IMR-90 (cell line): Measurements from ENCODE around the gene ANKLE2. TPM values are rescaled to one million over a fixed set of nuclear protein-coding genes. Genes with fewer than 3 reads are reported as not detected.

Experiments
- ATAC-seq: fragments of 200-7000 bp; cut with Tn5 transposase; 2 replicates; pipeline ENCODE4 v1.9.1; 2020; ENCODE audit warnings: low read depth, mild to moderate bottlenecking, moderate library complexity
- BruUV-seq: library from RNA; stranded (reverse); fragments of 400-500 nt; replicated peaks from 2 replicates; lab custom pipeline; 2021; lab: Mats Ljungman, UMichigan
- CTCF ChIA-PET: fragments of 300-600 bp; formaldehyde crosslinking; extraction: SDS; loops from one replicate; lab custom pipeline; 2021; ENCODE audit warnings: antibody characterized with exemption; lab: Yijun Ruan, JAX
- POLR2A ChIA-PET: fragments of 300-600 bp; sonication (Branson Sonifier 250); formaldehyde crosslinking; loops from one replicate; lab custom pipeline; 2022; ENCODE audit warnings: antibody characterized with exemption; ENCODE audit not compliant: unreplicated experiment; lab: Charles Lee
- DNase-seq: peaks from one replicate; pipeline ENCODE4 v3.0.0; 2013
- H2AFZ ChIP-seq: replicated peaks from 2 replicates; pipeline ENCODE3; 2013; ENCODE audit warnings: low read length, mild to moderate bottlenecking; ENCODE audit not compliant: poor library complexity
- H2AK5ac ChIP-seq: 2 replicates; pipeline ENCODE4 v1.6.1; 2013; ENCODE audit warnings: low read depth, low read length, inconsistent platforms
- H2AK9ac ChIP-seq: replicated peaks from 2 replicates; pipeline ENCODE3; 2013; ENCODE audit warnings: mild to moderate bottlenecking, low read depth, low read length, moderate library complexity; ENCODE audit not compliant: poor library complexity
- H2BK120ac ChIP-seq: 2 replicates; pipeline ENCODE4 v1.6.1; 2013; ENCODE audit warnings: low read depth, low read length, inconsistent platforms
- H2BK15ac ChIP-seq: 3 replicates; pipeline ENCODE4 v1.6.1; 2013; ENCODE audit warnings: low read depth, low read length, inconsistent platforms
- H2BK20ac ChIP-seq: 2 replicates; pipeline ENCODE4 v1.6.1; 2013; ENCODE audit warnings: low read depth, mild to moderate bottlenecking, inconsistent platforms, low read length, moderate library complexity
- H2BK5ac ChIP-seq: 2 replicates; pipeline ENCODE4 v1.6.1; 2013; ENCODE audit warnings: mild to moderate bottlenecking, low read depth, low read length, inconsistent platforms; ENCODE audit not compliant: poor library complexity, severe bottlenecking
- H3K14ac ChIP-seq: replicated peaks from 2 replicates; pipeline ENCODE4 v1.6.1; 2013; ENCODE audit warnings: low read depth, low read length, inconsistent platforms
- H3K18ac ChIP-seq: 2 replicates; pipeline ENCODE4 v1.6.1; 2013; ENCODE audit warnings: low read depth, low read length, control low read depth
- H3K23ac ChIP-seq: 2 replicates; pipeline ENCODE4 v1.6.1; 2013; ENCODE audit warnings: low read depth, low read length, inconsistent platforms
- H3K27ac ChIP-seq: 2 replicates; pipeline ENCODE4 v1.5.1; 2013; ENCODE audit warnings: mild to moderate bottlenecking, control low read depth, low read length; ENCODE audit not compliant: insufficient read depth
- H3K27me3 ChIP-seq: 2 replicates; pipeline ENCODE4 v1.6.1; 2013; ENCODE audit warnings: low read length; ENCODE audit not compliant: control insufficient read depth, insufficient read depth
- H3K36me3 ChIP-seq: 2 replicates; pipeline ENCODE4 v1.6.1; 2013; ENCODE audit warnings: low read length, mixed read lengths; ENCODE audit not compliant: control insufficient read depth, insufficient read depth
- H3K4ac ChIP-seq: 2 replicates; pipeline ENCODE4 v1.6.1; 2013; ENCODE audit warnings: low read depth, low read length, inconsistent platforms
- H3K4me1 ChIP-seq: 2 replicates; pipeline ENCODE4 v1.6.1; 2013; ENCODE audit warnings: low read length, mixed read lengths; ENCODE audit not compliant: control insufficient read depth, insufficient read depth
- H3K4me2 ChIP-seq: 2 replicates; pipeline ENCODE4 v1.6.1; 2013; ENCODE audit warnings: low read depth, mild to moderate bottlenecking, control low read depth, low read length, moderate library complexity
- H3K4me3 ChIP-seq: 2 replicates; pipeline ENCODE4 v1.5.1; 2013; ENCODE audit warnings: low read depth, mild to moderate bottlenecking, control low read depth, low read length, moderate library complexity; ENCODE audit not compliant: insufficient read depth
- H3K56ac ChIP-seq: 2 replicates; pipeline ENCODE4 v1.6.1; 2013; ENCODE audit warnings: low read length, inconsistent platforms; ENCODE audit not compliant: insufficient read depth; ENCODE audit errors: extremely low read depth
- H3K79me1 ChIP-seq, 2 experiments: 2 replicates each; pipeline ENCODE4 v1.6.1; 2013; ENCODE audit warnings: low read length in 2 of 2, inconsistent platforms in 1 of 2, low read depth in 1 of 2
- H3K9ac ChIP-seq: 2 replicates; pipeline ENCODE4 v1.6.1; 2013; ENCODE audit warnings: low read depth, low read length, control low read depth
- H3K9me1 ChIP-seq: 2 replicates; pipeline ENCODE4 v1.6.1; 2013; ENCODE audit warnings: low read length, inconsistent platforms; ENCODE audit not compliant: insufficient read depth
- H3K9me3 ChIP-seq: 2 replicates; pipeline ENCODE4 v1.6.1; 2013; ENCODE audit warnings: low read length; ENCODE audit not compliant: control insufficient read depth, insufficient read depth
- H4K20me1 ChIP-seq: 2 replicates; pipeline ENCODE4 v1.6.1; 2013; ENCODE audit warnings: low read length, inconsistent platforms; ENCODE audit not compliant: insufficient read depth
- H4K5ac ChIP-seq: 2 replicates; pipeline ENCODE4 v1.6.1; 2013; ENCODE audit warnings: mild to moderate bottlenecking, low read depth, low read length, control low read depth
- H4K8ac ChIP-seq, 2 experiments: 2 replicates each; pipeline ENCODE4 v1.6.1; 2013; ENCODE audit warnings: low read depth in 2 of 2, low read length in 2 of 2, control low read depth in 1 of 2, inconsistent platforms in 1 of 2
- H4K91ac ChIP-seq: 2 replicates; pipeline ENCODE4 v1.6.1; 2013; ENCODE audit warnings: low read depth, low read length, inconsistent platforms; ENCODE audit not compliant: insufficient read depth
- CEBPB ChIP-seq: IDR thresholded peaks from 2 replicates; pipeline ENCODE4 v1.6.1; 2012; ENCODE audit warnings: low read depth, low read length, improper control_type of control experiment
- CHD1 ChIP-seq: IDR thresholded peaks from 2 replicates; pipeline ENCODE4 v1.6.1; 2012; ENCODE audit warnings: low read depth, low read length, improper control_type of control experiment
- FOS ChIP-seq: fragments of 150-350 bp; IDR thresholded peaks from 2 replicates; pipeline ENCODE4 v1.6.1; 2016; ENCODE audit warnings: low read depth, low read length
- MAZ ChIP-seq: IDR thresholded peaks from 2 replicates; pipeline ENCODE4 v1.6.1; 2012; ENCODE audit warnings: low read depth, mild to moderate bottlenecking, low read length, improper control_type of control experiment, moderate library complexity, borderline replicate concordance
- NFE2L2 ChIP-seq: fragments of 150-350 bp; IDR thresholded peaks from 2 replicates; pipeline ENCODE4 v1.6.1; 2016; ENCODE audit warnings: low read depth, mild to moderate bottlenecking, low read length
- RFX5 ChIP-seq: IDR thresholded peaks from 2 replicates; pipeline ENCODE4 v1.8.0; 2012; ENCODE audit warnings: low read depth, mild to moderate bottlenecking, low read length, moderate library complexity
- SMC3 ChIP-seq: fragments of 150-350 bp; IDR thresholded peaks from 2 replicates; pipeline ENCODE4 v1.6.1; 2016; ENCODE audit warnings: low read depth, mild to moderate bottlenecking, antibody characterized with exemption, low read length, moderate library complexity
- WGBS, 2 experiments: methylation state at CpG; one replicate each; pipeline versions ENCODE4 v1.1.5 to v1.1.7; 2013; ENCODE audit warnings: missing lambda C conversion rate in 2 of 2; ENCODE audit not compliant: insufficient read length in 1 of 2; ENCODE audit errors: extremely low coverage in 2 of 2; 5-methylcytosine and 5-hydroxymethylcytosine counted together
- dilution Hi-C: fragments of 300-500 bp; cut with HindIII; formaldehyde crosslinking; loops from one replicate; pipeline ENCODE4 v1.14.3; 2018; ENCODE audit warnings: low sequenced_read_pairs; ENCODE audit not compliant: unreplicated experiment
- in situ Hi-C: fragments of 300-500 bp; cut with MboI; formaldehyde crosslinking; loops from 3 replicates; pipeline ENCODE4 v1.14.3; 2019; ENCODE audit warnings: low sequenced_read_pairs, inconsistent platforms, mixed read lengths
- intact Hi-C: fragments of 100-400 bp; cut with micrococcal nuclease; formaldehyde crosslinking; loops from 2 replicates; pipeline ENCODE4 v1.10.0; 2022
- polyA plus RNA-seq, 3 experiments: library from polyadenylated mRNA; depleted of rRNA; stranded (reverse); fragments of >200 nt; gene quantifications; 2 replicates each; pipeline ENCODE4 v1.2.3, GENCODE V29; 2012; ENCODE audit warnings: low replicate concordance in 1 of 3
- total RNA-seq: library from RNA; depleted of rRNA; stranded (reverse); fragments of >200 nt; gene quantifications from 2 replicates; pipeline ENCODE4 v1.2.3, GENCODE V29; 2012
- TF ChIP-seq, protein P1 (sequence below): fragments of 150-350 bp; IDR thresholded peaks from 2 replicates; pipeline ENCODE4 v1.6.1; 2017; ENCODE audit warnings: mild to moderate bottlenecking, antibody characterized with exemption, low read length, low read depth
- TF ChIP-seq, protein P2 (sequence below): conservative IDR thresholded peaks from 2 replicates; pipeline ENCODE4 v1.5.1; 2012; ENCODE audit warnings: mild to moderate bottlenecking, low read depth, low read length, improper control_type of control experiment

Gene ANKLE2
- total and polyA plus RNA-seq, 2 of the 4 experiments (the other 2 are of a cell fraction) = 63.4 to 82.4 TPM

DNA sequence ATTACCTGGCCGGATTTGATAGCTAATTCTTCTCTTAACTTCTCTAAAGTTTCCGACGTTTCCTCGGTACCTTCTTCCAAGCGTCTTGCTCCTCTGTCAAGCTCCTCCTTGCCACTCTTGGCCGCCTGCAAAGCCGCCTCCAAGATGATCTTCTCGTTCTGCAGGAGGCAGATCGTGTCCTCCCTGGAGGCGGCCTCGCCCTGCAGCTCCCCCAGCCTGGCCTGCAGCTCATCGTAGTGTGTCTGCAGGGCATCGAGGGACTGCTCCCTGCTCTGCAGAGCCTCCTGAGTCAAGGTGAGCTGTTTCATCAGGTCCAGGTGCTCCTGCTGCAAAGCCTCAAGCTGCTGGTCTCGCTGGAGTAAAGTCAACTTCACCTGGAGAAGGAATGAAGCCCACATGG lies 34.2 kb upstream of the ANKLE2 start:
- no peak overlapping the region for H4K8ac ChIP-seq
- dilution Hi-C loops = no loop called here
- H3K4ac ChIP-seq = no peak overlapping the region
- H3K9ac ChIP-seq = no peak overlapping the region
- H3K79me1 ChIP-seq = peaks cover 9 to 43% of the 10 kb centered on the region in 2 experiments
- intact Hi-C loops = no loop called here
- H3K56ac ChIP-seq = no peak overlapping the region
- no peaks in the 10 kb centered on the region for H3K27me3 ChIP-seq
- BruUV-seq = no TSS peak
- H3K27ac ChIP-seq = no peak overlapping the region
- no peaks in the 10 kb centered on the region for H3K4me1 ChIP-seq
- DNase-seq = no peak
- H3K14ac ChIP-seq = no peak overlapping the region
- H2AFZ ChIP-seq = no peak overlapping the region
- 96% methylated on average over 14 of the region's 14 CpGs; no CpG with 5 or more reads in 1 of the 2 experiments for WGBS, 2 experiments
- no peak overlapping the region for H2BK15ac ChIP-seq
- POLR2A ChIA-PET = no interaction called here
- H4K20me1 ChIP-seq = peaks cover 49% of the 10 kb centered on the region
- H2AK5ac ChIP-seq = no peak overlapping the region
- CTCF ChIA-PET = no interaction called here
- in situ Hi-C loops = no loop called here
- no peak overlapping the region for H3K23ac ChIP-seq
- ATAC-seq = no peak
- H3K4me2 ChIP-seq = no peak overlapping the region
- no peak overlapping the region for H2BK120ac ChIP-seq
- TF ChIP-seq SMC3 = no peak
- no peak for TF ChIP-seq NFE2L2
- no peak for TF ChIP-seq FOS
- no peak for TF ChIP-seq RFX5
- no peak for TF ChIP-seq MAZ
- TF ChIP-seq CEBPB = no peak
- TF ChIP-seq, protein P1, sequence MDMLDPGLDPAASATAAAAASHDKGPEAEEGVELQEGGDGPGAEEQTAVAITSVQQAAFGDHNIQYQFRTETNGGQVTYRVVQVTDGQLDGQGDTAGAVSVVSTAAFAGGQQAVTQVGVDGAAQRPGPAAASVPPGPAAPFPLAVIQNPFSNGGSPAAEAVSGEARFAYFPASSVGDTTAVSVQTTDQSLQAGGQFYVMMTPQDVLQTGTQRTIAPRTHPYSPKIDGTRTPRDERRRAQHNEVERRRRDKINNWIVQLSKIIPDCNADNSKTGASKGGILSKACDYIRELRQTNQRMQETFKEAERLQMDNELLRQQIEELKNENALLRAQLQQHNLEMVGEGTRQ = no peak
- no peak for TF ChIP-seq CHD1
- TF ChIP-seq, protein P2, sequence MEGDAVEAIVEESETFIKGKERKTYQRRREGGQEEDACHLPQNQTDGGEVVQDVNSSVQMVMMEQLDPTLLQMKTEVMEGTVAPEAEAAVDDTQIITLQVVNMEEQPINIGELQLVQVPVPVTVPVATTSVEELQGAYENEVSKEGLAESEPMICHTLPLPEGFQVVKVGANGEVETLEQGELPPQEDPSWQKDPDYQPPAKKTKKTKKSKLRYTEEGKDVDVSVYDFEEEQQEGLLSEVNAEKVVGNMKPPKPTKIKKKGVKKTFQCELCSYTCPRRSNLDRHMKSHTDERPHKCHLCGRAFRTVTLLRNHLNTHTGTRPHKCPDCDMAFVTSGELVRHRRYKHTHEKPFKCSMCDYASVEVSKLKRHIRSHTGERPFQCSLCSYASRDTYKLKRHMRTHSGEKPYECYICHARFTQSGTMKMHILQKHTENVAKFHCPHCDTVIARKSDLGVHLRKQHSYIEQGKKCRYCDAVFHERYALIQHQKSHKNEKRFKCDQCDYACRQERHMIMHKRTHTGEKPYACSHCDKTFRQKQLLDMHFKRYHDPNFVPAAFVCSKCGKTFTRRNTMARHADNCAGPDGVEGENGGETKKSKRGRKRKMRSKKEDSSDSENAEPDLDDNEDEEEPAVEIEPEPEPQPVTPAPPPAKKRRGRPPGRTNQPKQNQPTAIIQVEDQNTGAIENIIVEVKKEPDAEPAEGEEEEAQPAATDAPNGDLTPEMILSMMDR = no peak
- H2BK20ac ChIP-seq = no peak overlapping the region
- peaks cover 73% of the 10 kb centered on the region for H3K36me3 ChIP-seq
- H3K9me3 ChIP-seq = no peaks in the 10 kb centered on the region
- no peak overlapping the region for H2AK9ac ChIP-seq
- H4K91ac ChIP-seq = no peak overlapping the region
- no peaks in the 10 kb centered on the region for H3K9me1 ChIP-seq
- H4K5ac ChIP-seq = no peak overlapping the region
- no peak overlapping the region for H3K18ac ChIP-seq
- H3K4me3 ChIP-seq = no peak overlapping the region
- no peak overlapping the region for H2BK5ac ChIP-seq
